H1 (cell line): ENCODE results near the gene TUBD1. TPM values are rescaled to one million over a fixed set of nuclear protein-coding genes. Genes with fewer than 3 reads are reported as not detected.

Source experiments
- CTCF ChIA-PET: fragments of 300-600 bp; sonication (Branson Sonifier 250); formaldehyde crosslinking; loops from one replicate; lab custom pipeline; 2021; ENCODE audit not compliant: partially characterized antibody; lab: Charles Lee
- POLR2A ChIA-PET: fragments of 300-600 bp; sonication (Branson Sonifier 250); formaldehyde crosslinking; loops from one replicate; lab custom pipeline; 2021; ENCODE audit warnings: inconsistent platforms; ENCODE audit not compliant: partially characterized antibody; lab: Charles Lee
- DNase-seq, 2 experiments: peaks; one replicate each; pipeline versions ENCODE4 v3.0.0 to v3.0.0-alpha.2; 2010 to 2022; ENCODE audit warnings: low spot score in 2 of 2, low read depth in 1 of 2, mixed read lengths in 1 of 2
- FAIRE-seq: peaks from 2 replicates; lab custom pipeline; 2011; peaks lifted over from hg19 to GRCh38; lab: Jason Lieb, UNC
- H2AFZ ChIP-seq: 2 replicates; pipeline ENCODE4 v1.8.1; 2012; ENCODE audit warnings: low read length, inconsistent platforms
- H2AK5ac ChIP-seq: 2 replicates; pipeline ENCODE4 v1.6.1; 2013; ENCODE audit warnings: low read depth, low read length
- H2BK120ac ChIP-seq: replicated peaks from 2 replicates; pipeline ENCODE3; 2013; ENCODE audit warnings: low read depth, low read length, inconsistent platforms
- H2BK12ac ChIP-seq: 2 replicates; pipeline ENCODE4 v1.6.1; 2013; ENCODE audit warnings: low read depth, low read length
- H2BK15ac ChIP-seq: 2 replicates; pipeline ENCODE4 v1.6.1; 2013; ENCODE audit warnings: low read length
- H2BK20ac ChIP-seq: 2 replicates; pipeline ENCODE4 v1.6.1; 2013; ENCODE audit warnings: low read length
- H2BK5ac ChIP-seq: 2 replicates; pipeline ENCODE4 v1.6.1; 2013; ENCODE audit warnings: low read depth, low read length
- H3K14ac ChIP-seq: 2 replicates; pipeline ENCODE4 v1.6.1; 2013; ENCODE audit warnings: inconsistent platforms; ENCODE audit not compliant: insufficient read length
- H3K18ac ChIP-seq: 2 replicates; pipeline ENCODE4 v1.6.1; 2013; ENCODE audit warnings: low read length; ENCODE audit errors: extremely low read depth
- H3K23ac ChIP-seq: 2 replicates; pipeline ENCODE4 v1.6.1; 2013; ENCODE audit warnings: inconsistent platforms; ENCODE audit not compliant: insufficient read length
- H3K23me2 ChIP-seq: 2 replicates; pipeline ENCODE4 v1.6.1; 2013; ENCODE audit warnings: low read depth, low read length
- H3K27ac ChIP-seq: 2 replicates; pipeline ENCODE4 v1.6.1; 2011; ENCODE audit warnings: low read depth, low read length, inconsistent platforms
- H3K27me3 ChIP-seq, 4 experiments: replicated peaks in 1 of 4; 1 replicate in 1 of 4; 2 replicates in 3 of 4; pipeline versions ENCODE4 v1.6.1 to v1.8.1; 2011 to 2013; ENCODE audit warnings: low read length in 3 of 4, mild to moderate bottlenecking in 3 of 4, inconsistent platforms in 2 of 4, mixed read lengths in 2 of 4, moderate library complexity in 1 of 4; ENCODE audit not compliant: control insufficient read depth in 3 of 4, insufficient read depth in 3 of 4; ENCODE audit errors: extremely low read depth in 1 of 4
- H3K36me3 ChIP-seq, 4 experiments: 2 replicates each; pipeline versions ENCODE4 v1.6.1 to v1.8.1; 2011 to 2013; ENCODE audit warnings: mild to moderate bottlenecking in 4 of 4, low read length in 3 of 4, moderate library complexity in 2 of 4, control low read depth in 1 of 4, inconsistent platforms in 1 of 4; ENCODE audit not compliant: insufficient read depth in 4 of 4, control insufficient read depth in 2 of 4
- H3K4ac ChIP-seq: replicated peaks from 2 replicates; pipeline ENCODE3; 2013; ENCODE audit warnings: low read length, low read depth, mixed read lengths, inconsistent platforms; ENCODE audit not compliant: insufficient read length
- H3K4me1 ChIP-seq, 4 experiments: replicated peaks in 1 of 4; 1 replicate in 1 of 4; 2 replicates in 3 of 4; pipeline versions ENCODE4 v1.6.1 to v1.8.1; 2011 to 2013; ENCODE audit warnings: low read length in 3 of 4, inconsistent platforms in 2 of 4, mixed read lengths in 1 of 4; ENCODE audit not compliant: insufficient read depth in 4 of 4, control insufficient read depth in 3 of 4
- H3K4me2 ChIP-seq, 2 experiments: 2 replicates each; pipeline versions ENCODE4 v1.6.1 to v1.8.1; 2011 to 2013; ENCODE audit warnings: low read depth in 2 of 2, low read length in 2 of 2, control low read depth in 1 of 2, inconsistent platforms in 1 of 2, mild to moderate bottlenecking in 1 of 2; ENCODE audit not compliant: insufficient read depth in 1 of 2
- H3K4me3 ChIP-seq, 4 experiments: fragments of 200-600, 300-600 bp in 1 of 4; sonication (generic), shearing (Covaris generic), sonication (Bioruptor Twin) in 1 of 4; 2 replicates each; pipeline versions ENCODE4 v1.5.1 to v1.8.1; 2011 to 2016; ENCODE audit warnings: low read length in 4 of 4, low read depth in 3 of 4, control low read depth in 2 of 4, inconsistent platforms in 2 of 4, mild to moderate bottlenecking in 2 of 4, mixed read lengths in 1 of 4, moderate library complexity in 1 of 4; ENCODE audit not compliant: insufficient read depth in 2 of 4; ENCODE audit errors: extremely low read depth in 1 of 4
- H3K56ac ChIP-seq: replicated peaks from 2 replicates; pipeline ENCODE3; 2013; ENCODE audit warnings: low read depth, mild to moderate bottlenecking, mixed read lengths, low read length, inconsistent platforms; ENCODE audit not compliant: insufficient read length
- H3K79me1 ChIP-seq: 2 replicates; pipeline ENCODE4 v1.6.1; 2013; ENCODE audit warnings: low read depth, low read length, control low read depth
- H3K79me2 ChIP-seq, 2 experiments: 2 replicates each; pipeline versions ENCODE4 v1.6.1 to v1.8.1; 2012 to 2013; ENCODE audit warnings: low read length in 2 of 2, mild to moderate bottlenecking in 2 of 2, inconsistent platforms in 1 of 2; ENCODE audit not compliant: insufficient read depth in 2 of 2, control insufficient read depth in 1 of 2
- H3K9ac ChIP-seq, 4 experiments: replicated peaks in 1 of 4; 1 replicate in 1 of 4; 2 replicates in 3 of 4; pipeline versions ENCODE4 v1.6.1 to v1.8.1; 2011 to 2013; ENCODE audit warnings: low read depth in 3 of 4, low read length in 3 of 4, control low read depth in 2 of 4, mild to moderate bottlenecking in 2 of 4, moderate library complexity in 2 of 4, inconsistent platforms in 1 of 4; ENCODE audit errors: extremely low read depth in 1 of 4
- H3K9me3 ChIP-seq, 2 experiments: 2 replicates each; pipeline versions ENCODE4 v1.6.1 to v1.8.1; 2012 to 2013; ENCODE audit warnings: mild to moderate bottlenecking in 2 of 2, moderate library complexity in 2 of 2, control low read depth in 1 of 2, inconsistent platforms in 1 of 2, low read depth in 1 of 2, low read length in 1 of 2, mixed read lengths in 1 of 2; ENCODE audit not compliant: insufficient read depth in 2 of 2
- H4K20me1 ChIP-seq, 2 experiments: replicated peaks in 1 of 2; 2 replicates each; pipeline versions ENCODE3 to v1.8.1; 2011 to 2013; ENCODE audit warnings: inconsistent platforms in 2 of 2, low read length in 2 of 2, mild to moderate bottlenecking in 1 of 2; ENCODE audit not compliant: insufficient read depth in 2 of 2, control insufficient read depth in 1 of 2
- H4K5ac ChIP-seq: 2 replicates; pipeline ENCODE4 v1.6.1; 2013; ENCODE audit warnings: low read length, low read depth, mixed read lengths, inconsistent platforms; ENCODE audit not compliant: insufficient read length
- H4K8ac ChIP-seq: 2 replicates; pipeline ENCODE4 v1.8.0; 2013; ENCODE audit warnings: mild to moderate bottlenecking, moderate library complexity, low read length, inconsistent platforms; ENCODE audit not compliant: insufficient read depth; ENCODE audit errors: extremely low read depth
- H4K91ac ChIP-seq: replicated peaks from 2 replicates; pipeline ENCODE3; 2013; ENCODE audit warnings: low read length, mixed read lengths, inconsistent platforms; ENCODE audit not compliant: insufficient read length
- EGR1 ChIP-seq: IDR thresholded peaks from 2 replicates; pipeline ENCODE4 v1.6.1; 2011; ENCODE audit warnings: low read depth, low read length, borderline replicate concordance
- POLR2AphosphoS5 ChIP-seq: IDR thresholded peaks from 2 replicates; pipeline ENCODE4 v1.6.1; 2011; ENCODE audit warnings: low read depth, low read length
- RNF2 ChIP-seq: fragments of 200-900, 300-1000 bp; sonication (generic); IDR thresholded peaks from 2 replicates; pipeline ENCODE4 v1.7.1; 2016; ENCODE audit warnings: borderline replicate concordance, low read depth, mild to moderate bottlenecking, antibody characterized with exemption, low read length; ENCODE audit not compliant: poor library complexity, severe bottlenecking; ENCODE audit errors: missing control alignments
- SP4 ChIP-seq: IDR thresholded peaks from 2 replicates; pipeline ENCODE4 v1.6.1; 2012; ENCODE audit warnings: low read length, inconsistent platforms
- TBP ChIP-seq: IDR thresholded peaks from 2 replicates; pipeline ENCODE4 v1.6.1; 2011; ENCODE audit warnings: low read depth, low read length, improper control_type of control experiment
- WGBS, 2 experiments: shearing (Covaris generic) in 1 of 2; methylation state at CpG; one replicate each; pipeline versions ENCODE4 v1.1.6 to v1.1.7; 2013 to 2015; ENCODE audit warnings: low lambda C conversion rate in 2 of 2, mixed read lengths in 2 of 2, inconsistent platforms in 1 of 2, low coverage in 1 of 2, missing lambda C conversion rate in 1 of 2; ENCODE audit not compliant: insufficient replicate concordance in 2 of 2, insufficient coverage in 1 of 2, insufficient read length in 1 of 2; ENCODE audit errors: extremely low coverage in 1 of 2, missing lambda C conversion rate in 1 of 2; 5-methylcytosine and 5-hydroxymethylcytosine counted together
- polyA plus RNA-seq, 7 experiments: library from polyadenylated mRNA; depleted of rRNA in 3 of 7; stranded (reverse) in 5 of 7; unstranded in 2 of 7; fragments of >200 nt in 5 of 7; fragments of 200-250 nt in 2 of 7; gene quantifications; 1 replicate in 5 of 7; 2 replicates in 1 of 7; 4 replicates in 1 of 7; pipeline versions ENCODE4 v1.2.1 to v1.2.3, GENCODE V29; 2011 to 2013; ENCODE audit warnings: missing spikeins in 2 of 7, mixed read lengths in 2 of 7
- total RNA-seq: library from RNA; stranded (reverse); fragmentation: NEBNext Ultra II Directional; extraction: Animal tissue kit (Norgen Biotek cat#: 25700); gene quantifications from 2 replicates; pipeline ENCODE4 v1.2.1, GENCODE V29; 2021

Gene TUBD1
- total and polyA plus RNA-seq, 2 of the 8 experiments (the other 6 are each of a cell fraction or from before 2014, with no cell fraction given): 9.1 to 17.5 TPM

DNA sequence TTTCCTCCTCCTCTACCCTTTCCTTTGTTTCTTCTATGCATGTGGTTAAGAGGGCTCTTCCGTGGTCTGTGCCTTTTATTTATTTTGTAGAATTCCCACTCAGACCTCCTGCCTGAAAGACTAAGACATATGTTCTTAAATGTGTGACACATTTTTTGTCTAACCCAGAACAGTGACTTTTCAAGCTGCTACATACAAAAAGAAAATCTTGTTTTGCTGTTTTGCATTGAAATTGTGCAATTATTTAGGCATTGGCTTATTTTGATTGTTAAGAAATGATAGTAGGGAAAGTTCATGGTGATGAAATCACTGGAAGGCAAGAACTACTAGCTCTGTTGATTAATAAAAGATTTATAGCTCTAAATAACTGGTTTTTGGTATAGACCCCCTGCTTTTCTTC lies 76.8 kb downstream of the TUBD1 start:
- ChIA-PET CTCF (no interaction called here), POLR2A (interaction anchor here (1.5 kb wide), 1 partner anchor 22 kb away, joined by 6 read pairs; no protein-coding TSS in a partner anchor)
- Histone ChIP-seq H4K91ac (no peak overlapping the region), H3K9ac (no peak overlapping the region), H3K4me3 (no peak overlapping the region), H2BK12ac (no peak overlapping the region), H3K18ac (no peak overlapping the region), H2BK15ac (no peak overlapping the region), H4K5ac (no peak overlapping the region), H3K14ac (no peak overlapping the region), H3K4ac (no peak overlapping the region), H3K4me1 (no peaks in the 10 kb centered on the region), H3K9me3 (no peaks in the 10 kb centered on the region), H2BK120ac (no peak overlapping the region), H3K23me2 (no peaks in the 10 kb centered on the region), H2AFZ (no peak overlapping the region), H3K27me3 (no peaks in the 10 kb centered on the region), H3K36me3 (peaks cover 0 to 6% (median 0%) of the 10 kb centered on the region in 4 experiments; a peak in 2 of 8 replicates), H3K79me2 (no peaks in the 10 kb centered on the region), H4K8ac (no peak overlapping the region), H3K56ac (no peak overlapping the region), H3K27ac (no peak overlapping the region), H3K23ac (no peak overlapping the region), H4K20me1 (no peaks in the 10 kb centered on the region), H2AK5ac (no peak overlapping the region), H2BK20ac (no peak overlapping the region), H2BK5ac (no peak overlapping the region), H3K4me2 (no peak overlapping the region), H3K79me1 (no peaks in the 10 kb centered on the region)
- TF ChIP-seq RNF2: no peak
- TF ChIP-seq EGR1: no peak
- TF ChIP-seq TBP: no peak
- TF ChIP-seq SP4: no peak
- no peak for TF ChIP-seq POLR2AphosphoS5
- 100% methylated on average over 1 of the region's 1 CpG; no CpG with 5 or more reads in 1 of the 2 experiments for WGBS, 2 experiments
- DNase-seq: no peak
- FAIRE-seq: no peak
